ENCODE results near the gene FLAD1.
A peak's percentile ranks its signal among the peaks of the same experiment; 100 is the strongest.
"Not testable (repeated sequence)": the region's sequence is repeated elsewhere in the genome, so short reads cannot be mapped to it uniquely, and the experiment has no call there.

Gene FLAD1

GRCh38 chr1:154992721-154993571 lies 9.8 kb downstream of the FLAD1 start:
- DNase-seq = no peak

- DNase-seq = no peak
These were observed 10.6 kb downstream of the FLAD1 start, which contains the start of gene LENEP for GRCh38 chr1:154993572-154994268. LENEP (plus strand) TSS chr1:154993586; CDS start chr1:154993608, 22 bp downstream.

- no peak for DNase-seq
These were observed 11.1 kb downstream of the FLAD1 start for GRCh38 chr1:154994269-154994587.

GRCh38 chr1:154994591-154994990 lies 11.4 kb downstream of the FLAD1 start:
- no peak for DNase-seq

GRCh38 chr1:154995301-154995983 lies 12.3 kb downstream of the FLAD1 start:
- DNase-seq = not testable (repeated sequence)

- no peak for DNase-seq
These were observed 14.0 kb downstream of the FLAD1 start for GRCh38 chr1:154996966-154997701.

- DNase-seq = no peak
These were observed 15.1 kb downstream of the FLAD1 start for GRCh38 chr1:154998201-154998780.

GRCh38 chr1:154998818-154999570 lies 15.8 kb downstream of the FLAD1 start:
- peak; percentile 77 to 78 for DNase-seq

GRCh38 chr1:154999571-155000410 lies 16.6 kb downstream of the FLAD1 start:
- peak; percentile 45 to 66 for DNase-seq

- no peak for DNase-seq
These were observed 17.2 kb downstream of the FLAD1 start for GRCh38 chr1:155000411-155000725.

- DNase-seq = peak; percentile 73 to 83
These were observed 17.7 kb downstream of the FLAD1 start for GRCh38 chr1:155000726-155001424.

- no peak for DNase-seq
These were observed 18.2 kb downstream of the FLAD1 start for GRCh38 chr1:155001425-155001674.

GRCh38 chr1:155001675-155002463 lies 18.7 kb downstream of the FLAD1 start:
- DNase-seq = peak; percentile 98

- no peak for DNase-seq
These were observed 19.5 kb downstream of the FLAD1 start, which contains the start of gene ZBTB7B for GRCh38 chr1:155002464-155003226. ZBTB7B (plus strand) TSS chr1:155002802; CDS start chr1:155014661, 11,859 bp downstream.

GRCh38 chr1:155003227-155003765 lies 20.2 kb downstream of the FLAD1 start:
- no peak for DNase-seq

GRCh38 chr1:155003766-155004351 lies 20.7 kb downstream of the FLAD1 start:
- no peak for DNase-seq

- no peak for DNase-seq
These were observed 21.4 kb downstream of the FLAD1 start for GRCh38 chr1:155004352-155005075.

Data from CD4-positive, alpha-beta T cell treated with Interleukin-4 for 1 hour (primary cell).